SK-N-SH (cell line): ENCODE data around the gene CDH13. TPM values are rescaled to one million over a fixed set of nuclear protein-coding genes. Genes with fewer than 3 reads are reported as not detected.

Experiments used
- CTCF ChIA-PET: fragments of 300-600, 350-600 bp; formaldehyde crosslinking; extraction: SDS; loops from one replicate; lab custom pipeline; 2021; lab: Yijun Ruan, JAX
- POLR2A ChIA-PET: fragments of 350-600 bp; sonication (Branson Sonifier 250); formaldehyde crosslinking; extraction: SDS; loops from one replicate; lab custom pipeline; 2020; ENCODE audit warnings: antibody characterized with exemption, inconsistent platforms; lab: Yijun Ruan, JAX
- DNase-seq: peaks from one replicate; pipeline ENCODE4 v3.0.0; 2012
- H2AFZ ChIP-seq: fragments of 200-600 bp; sonication (generic); 2 replicates; pipeline ENCODE4 v1.8.1; 2016; ENCODE audit warnings: antibody characterized with exemption, mild to moderate bottlenecking, low read depth
- H3F3A ChIP-seq: fragments of 200-600 bp; sonication (generic); replicated peaks from 2 replicates; pipeline ENCODE3; 2016; ENCODE audit warnings: antibody characterized with exemption, mild to moderate bottlenecking; ENCODE audit not compliant: insufficient read depth
- H3K27ac ChIP-seq, 2 experiments: fragments of 200-500 bp in 1 of 2; fragments of 200-600 bp in 1 of 2; sonication (Bioruptor generic) in 1 of 2; sonication (generic), shearing (Covaris generic) in 1 of 2; 2 replicates each; pipeline versions ENCODE4 v1.5.1 to v1.6.1; 2014 to 2016; ENCODE audit warnings: low read depth in 2 of 2, inconsistent platforms in 1 of 2, low read length in 1 of 2, mild to moderate bottlenecking in 1 of 2, mixed read lengths in 1 of 2
- H3K27me3 ChIP-seq: fragments of 200-600 bp; sonication (generic), shearing (Covaris generic); 2 replicates; pipeline ENCODE4 v1.6.1; 2016; ENCODE audit warnings: mixed run types; ENCODE audit not compliant: insufficient read depth
- H3K36me3 ChIP-seq, 2 experiments: fragments of 200-500 bp in 1 of 2; fragments of 200-600 bp in 1 of 2; sonication (Bioruptor generic) in 1 of 2; sonication (generic) in 1 of 2; replicated peaks in 1 of 2; 2 replicates each; pipeline versions ENCODE3 to v1.5.1; 2014 to 2016; ENCODE audit warnings: low read length in 1 of 2, mild to moderate bottlenecking in 1 of 2; ENCODE audit not compliant: insufficient read depth in 2 of 2, control insufficient read depth in 1 of 2
- H3K4me1 ChIP-seq, 2 experiments: fragments of 200-500 bp in 1 of 2; fragments of 200-600 bp in 1 of 2; sonication (Bioruptor generic) in 1 of 2; sonication (generic), shearing (Covaris generic) in 1 of 2; 2 replicates each; pipeline versions ENCODE4 v1.5.1 to v1.6.1; 2014 to 2016; ENCODE audit warnings: low read depth in 1 of 2, low read length in 1 of 2, mixed run types in 1 of 2; ENCODE audit not compliant: insufficient read depth in 2 of 2, control insufficient read depth in 1 of 2
- H3K4me2 ChIP-seq: fragments of 200-600 bp; sonication (generic), shearing (Covaris generic); 2 replicates; pipeline ENCODE4 v1.6.1; 2017; ENCODE audit warnings: mixed run types
- H3K4me3 ChIP-seq, 2 experiments: fragments of 200-500 bp in 1 of 2; fragments of 200-600 bp in 1 of 2; sonication (Bioruptor generic) in 1 of 2; sonication (generic), shearing (Covaris generic) in 1 of 2; 2 replicates each; pipeline versions ENCODE4 v1.5.1 to v1.8.1; 2014 to 2016; ENCODE audit warnings: low read depth in 2 of 2, inconsistent platforms in 1 of 2, low read length in 1 of 2, mild to moderate bottlenecking in 1 of 2, mixed read lengths in 1 of 2, moderate library complexity in 1 of 2
- H3K79me2 ChIP-seq: fragments of 200-600 bp; sonication (generic); 2 replicates; pipeline ENCODE4 v1.8.1; 2017; ENCODE audit warnings: mild to moderate bottlenecking; ENCODE audit not compliant: insufficient read depth
- H3K9ac ChIP-seq: fragments of 200-600 bp; sonication (generic); 2 replicates; pipeline ENCODE4 v1.6.1; 2017; ENCODE audit warnings: mixed run types
- H3K9me2 ChIP-seq: fragments of 200-600 bp; sonication (generic); 2 replicates; pipeline ENCODE4 v1.6.1; 2017; ENCODE audit warnings: mixed run types
- H3K9me3 ChIP-seq: fragments of 200-600 bp; sonication (generic); 2 replicates; pipeline ENCODE4 v1.6.1; 2017; ENCODE audit warnings: mixed run types, mild to moderate bottlenecking, moderate library complexity
- H4K20me1 ChIP-seq: fragments of 200-600 bp; sonication (generic); 2 replicates; pipeline ENCODE4 v1.6.1; 2017; ENCODE audit warnings: mild to moderate bottlenecking, mixed run types; ENCODE audit not compliant: insufficient read depth
- CHD2 ChIP-seq: fragments of 150-350 bp; IDR thresholded peaks from 2 replicates; pipeline ENCODE4 v1.6.1; 2018; ENCODE audit warnings: low read length; ENCODE audit not compliant: partially characterized antibody
- EP300 ChIP-seq, 2 experiments: IDR thresholded peaks; 2 replicates each; pipeline versions ENCODE4 v1.4.0 to v1.6.1; 2012; ENCODE audit warnings: borderline replicate concordance in 1 of 2, low read depth in 1 of 2, low read length in 1 of 2
- FOSL2 ChIP-seq: IDR thresholded peaks from 2 replicates; pipeline ENCODE4 v1.4.0; 2012; ENCODE audit warnings: low read depth, mild to moderate bottlenecking, moderate library complexity, borderline replicate concordance
- FOXJ3 ChIP-seq: sonication (generic); formaldehyde crosslinking; IDR thresholded peaks from 2 replicates; pipeline ENCODE4 v1.5.1; 2020; ENCODE audit warnings: mild to moderate bottlenecking, missing genetic modification reagents
- FOXM1 ChIP-seq: IDR thresholded peaks from 2 replicates; pipeline ENCODE4 v1.4.0; 2012; ENCODE audit warnings: low read depth, mild to moderate bottlenecking
- GABPA ChIP-seq: IDR thresholded peaks from 2 replicates; pipeline ENCODE4 v1.4.0; 2012; ENCODE audit warnings: low read depth, mild to moderate bottlenecking
- IRF3 ChIP-seq: fragments of 150-350 bp; IDR thresholded peaks from 2 replicates; pipeline ENCODE4 v1.6.1; 2016; ENCODE audit warnings: mild to moderate bottlenecking, low read depth, low read length
- JUND ChIP-seq: IDR thresholded peaks from 2 replicates; pipeline ENCODE4 v1.4.0; 2012
- MAX ChIP-seq: IDR thresholded peaks from 2 replicates; pipeline ENCODE4 v1.4.0; 2012; ENCODE audit warnings: low read depth
- SIN3A ChIP-seq: IDR thresholded peaks from 2 replicates; pipeline ENCODE4 v1.6.1; 2012; ENCODE audit warnings: low read depth, mild to moderate bottlenecking, low read length, moderate library complexity, borderline replicate concordance
- TCF12 ChIP-seq: IDR thresholded peaks from 2 replicates; pipeline ENCODE4 v1.4.0; 2012
- USF1 ChIP-seq: IDR thresholded peaks from 2 replicates; pipeline ENCODE4 v1.4.0; 2012; ENCODE audit warnings: low read depth, borderline replicate concordance
- USF2 ChIP-seq: fragments of 150-350 bp; IDR thresholded peaks from 2 replicates; pipeline ENCODE4 v1.6.1; 2017; ENCODE audit warnings: antibody characterized with exemption, low read length, low read depth, borderline replicate concordance
- WGBS: methylation state at CpG from one replicate; pipeline ENCODE4 v1.1.6; 2017; ENCODE audit warnings: low lambda C conversion rate; 5-methylcytosine and 5-hydroxymethylcytosine counted together
- polyA plus RNA-seq, 3 experiments: library from polyadenylated mRNA; depleted of rRNA; stranded (reverse); fragments of >200 nt; gene quantifications; 2 replicates each; pipeline ENCODE4 v1.2.3, GENCODE V29; 2012

Gene CDH13
- polyA plus RNA-seq, 1 of the 3 experiments (the other 2 are of a cell fraction) = 93.0 TPM

- H3K27ac ChIP-seq = no peak overlapping the region
- H4K20me1 ChIP-seq = no peaks in the 10 kb centered on the region
- no peaks in the 10 kb centered on the region for H3K4me1 ChIP-seq
- DNase-seq = no peak
- H3K4me3 ChIP-seq = no peak overlapping the region
- H3K9me3 ChIP-seq = no peaks in the 10 kb centered on the region
- H3K9ac ChIP-seq = no peak overlapping the region
- CTCF ChIA-PET = no interaction called here
- H3K36me3 ChIP-seq = no peaks in the 10 kb centered on the region
- no peaks in the 10 kb centered on the region for H3K27me3 ChIP-seq
- H3K4me2 ChIP-seq = no peak overlapping the region
- no peaks in the 10 kb centered on the region for H3K9me2 ChIP-seq
- 34% methylated on average over 9 of the region's 9 CpGs for WGBS
- no peak for TF ChIP-seq USF2
- TF ChIP-seq FOXM1 = no peak
- no peak for TF ChIP-seq IRF3
- TF ChIP-seq SIN3A = no peak
- TF ChIP-seq JUND = no peak
- no peak for TF ChIP-seq FOXJ3
- no peak for TF ChIP-seq MAX
- TF ChIP-seq GABPA = no peak
- H3F3A ChIP-seq = no peaks in the 10 kb centered on the region
- POLR2A ChIA-PET = no interaction called here
- no peaks in the 10 kb centered on the region for H3K79me2 ChIP-seq
- no peak overlapping the region for H2AFZ ChIP-seq
Measured at GRCh38 chr16:83652943-83653342, 1026.2 kb downstream of the CDH13 start.

GRCh38 chr16:83653785-83654184, 1027.0 kb downstream of the CDH13 start:
- Histone ChIP-seq H3F3A (no peaks in the 10 kb centered on the region), H3K27me3 (no peaks in the 10 kb centered on the region), H3K9me3 (no peaks in the 10 kb centered on the region), H3K4me2 (no peak overlapping the region; the same call in 1 of the 2 replicates), H3K9me2 (no peaks in the 10 kb centered on the region), H2AFZ (no peak overlapping the region), H3K27ac (no peak overlapping the region), H3K4me1 (no peaks in the 10 kb centered on the region), H3K4me3 (no peak overlapping the region), H3K9ac (no peak overlapping the region), H4K20me1 (no peaks in the 10 kb centered on the region), H3K79me2 (no peaks in the 10 kb centered on the region), H3K36me3 (no peaks in the 10 kb centered on the region)
- 56% methylated on average over 6 of the region's 6 CpGs for WGBS
- CTCF ChIA-PET = no interaction called here
- POLR2A ChIA-PET = no interaction called here
- TF ChIP-seq TCF12 = no peak
- TF ChIP-seq CHD2 = no peak
- TF ChIP-seq FOSL2 = no peak
- no peak for TF ChIP-seq MAX
- TF ChIP-seq EP300 (IDR thresholded peaks at IDR 0.05; ENCODE audit: borderline replicate concordance in 1 of 2, low read depth in 1 of 2, low read length in 1 of 2) = no peak
- TF ChIP-seq SIN3A = no peak
- TF ChIP-seq USF1 = no peak
- no peak for TF ChIP-seq GABPA
- DNase-seq = no peak
